ENCODE data around the gene SERINC5.
"Not testable (repeated sequence)": the region's sequence is repeated elsewhere in the genome, so short reads cannot be mapped to it uniquely, and the experiment has no call there.

Gene SERINC5

DNA sequence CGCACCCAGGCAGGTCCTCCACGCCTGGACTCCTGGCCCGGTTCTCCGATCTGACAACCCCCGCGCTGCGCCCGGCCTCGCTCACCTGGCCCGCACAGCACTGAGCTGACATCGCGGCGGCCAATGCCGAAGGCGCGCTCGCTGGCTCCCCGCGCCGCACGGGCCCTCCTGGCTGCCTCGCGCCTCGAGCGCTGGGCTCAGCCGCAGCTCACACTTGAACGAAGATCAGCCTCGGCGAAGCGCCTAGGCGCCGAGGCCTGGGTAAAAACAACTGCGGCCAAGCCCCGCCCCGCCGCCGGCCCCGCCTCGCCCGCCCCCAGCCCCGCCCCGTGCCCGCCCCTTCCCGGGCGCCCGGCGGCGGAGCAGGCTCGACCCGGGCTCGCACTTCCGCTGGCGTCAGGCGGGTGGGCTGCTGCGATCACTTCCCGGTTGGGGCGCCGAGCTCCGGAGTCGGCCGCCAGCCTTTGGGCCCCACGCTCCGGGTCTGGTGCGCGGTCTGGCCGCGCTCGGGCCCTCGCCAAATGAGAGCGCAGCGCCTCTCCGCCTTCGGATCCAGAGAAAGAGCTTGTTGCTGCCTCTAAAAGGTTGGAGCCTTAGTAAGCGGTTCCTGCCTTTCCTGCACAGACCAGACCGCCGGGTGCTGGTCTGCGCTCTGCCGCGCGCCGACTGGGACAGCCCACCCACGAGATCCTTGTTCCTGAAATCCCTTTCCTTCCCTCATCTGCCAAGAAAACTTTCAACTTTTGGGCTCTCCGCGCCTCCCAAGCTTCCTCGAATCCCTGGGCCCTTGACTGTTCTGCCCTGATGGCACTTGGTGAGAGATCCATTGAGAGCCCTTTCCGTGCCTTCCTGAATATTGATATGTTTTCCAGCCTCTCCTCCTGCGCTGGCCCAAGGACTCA is at the start of gene SERINC5:
Gene SERINC5, minus strand, starts transcription at position 238 of the 902 bp plus-strand sequence. Its CDS starts 126 bp downstream, at position 112.
- peak within 1 kb of the TSS; percentile 70 for H3K4me3 ChIP-seq (ENCODE audit: low read length)
- no peaks in the 10 kb centered on the region for H3K4me1 ChIP-seq (ENCODE audit: control insufficient read depth, insufficient read depth, low read length)
- no peaks in the 10 kb centered on the region for H3K36me3 ChIP-seq (ENCODE audit: control insufficient read depth, insufficient read depth, low read length)
- no CpG with 5 or more reads among the region's 87 CpGs for WGBS (ENCODE audit: insufficient coverage, insufficient read length)
- H3K9me3 ChIP-seq (ENCODE audit: control insufficient read depth, insufficient read depth, low read length) = no peaks in the 10 kb centered on the region
- DNase-seq (ENCODE audit: low read depth, low spot score) = no peak
- no peak within 1 kb of the TSS for H3K27ac ChIP-seq (ENCODE audit: low read length)
- no peaks in the 10 kb centered on the region for H3K27me3 ChIP-seq (ENCODE audit: control insufficient read depth, insufficient read depth, low read length)

DNA sequence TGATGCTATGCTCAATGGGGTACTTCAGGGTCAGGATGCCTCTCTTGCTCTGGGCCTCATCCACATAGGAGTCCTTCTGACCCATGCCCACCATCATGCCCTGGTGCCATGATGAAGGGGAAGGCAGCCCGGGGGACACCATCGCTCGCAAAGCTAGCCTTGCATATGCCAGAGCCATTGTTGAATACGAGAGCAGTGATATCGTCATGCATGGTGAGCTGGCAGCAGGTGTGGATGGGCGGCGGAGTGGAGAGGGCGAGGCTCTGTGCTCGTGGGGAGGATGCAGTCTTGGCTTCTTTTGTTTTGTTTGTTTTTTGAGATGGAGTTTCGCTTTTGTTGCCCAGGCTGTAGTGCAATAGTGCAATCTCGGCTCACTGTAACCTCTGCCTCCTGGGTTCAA is 46.8 kb upstream of the SERINC5 start:
- no peak overlapping the region for H3K4me3 ChIP-seq (ENCODE audit: low read length)
- no peaks in the 10 kb centered on the region for H3K36me3 ChIP-seq (ENCODE audit: control insufficient read depth, insufficient read depth, low read length)
- no peak overlapping the region for H3K27ac ChIP-seq (ENCODE audit: low read length)
- no peaks in the 10 kb centered on the region for H3K27me3 ChIP-seq (ENCODE audit: control insufficient read depth, insufficient read depth, low read length)
- no peak for DNase-seq (ENCODE audit: low read depth, low spot score)
- WGBS (ENCODE audit: insufficient coverage, insufficient read length) = no CpG with 5 or more reads among the region's 11 CpGs
- H3K9me3 ChIP-seq (ENCODE audit: control insufficient read depth, insufficient read depth, low read length) = no peaks in the 10 kb centered on the region
- H3K4me1 ChIP-seq (ENCODE audit: control insufficient read depth, insufficient read depth, low read length) = no peaks in the 10 kb centered on the region

GRCh38 chr5:80301342-80301741 is 45.5 kb upstream of the SERINC5 start:
- not testable (repeated sequence) for H3K4me1 ChIP-seq (ENCODE audit: control insufficient read depth, insufficient read depth, low read length); H3K4me3 ChIP-seq (ENCODE audit: low read length); H3K27me3 ChIP-seq (ENCODE audit: control insufficient read depth, insufficient read depth, low read length); H3K36me3 ChIP-seq (ENCODE audit: control insufficient read depth, insufficient read depth, low read length); H3K27ac ChIP-seq (ENCODE audit: low read length); H3K9me3 ChIP-seq (ENCODE audit: control insufficient read depth, insufficient read depth, low read length); DNase-seq (ENCODE audit: low read depth, low spot score)
- WGBS (ENCODE audit: insufficient coverage, insufficient read length) = no CpG with 5 or more reads among the region's 34 CpGs

DNA sequence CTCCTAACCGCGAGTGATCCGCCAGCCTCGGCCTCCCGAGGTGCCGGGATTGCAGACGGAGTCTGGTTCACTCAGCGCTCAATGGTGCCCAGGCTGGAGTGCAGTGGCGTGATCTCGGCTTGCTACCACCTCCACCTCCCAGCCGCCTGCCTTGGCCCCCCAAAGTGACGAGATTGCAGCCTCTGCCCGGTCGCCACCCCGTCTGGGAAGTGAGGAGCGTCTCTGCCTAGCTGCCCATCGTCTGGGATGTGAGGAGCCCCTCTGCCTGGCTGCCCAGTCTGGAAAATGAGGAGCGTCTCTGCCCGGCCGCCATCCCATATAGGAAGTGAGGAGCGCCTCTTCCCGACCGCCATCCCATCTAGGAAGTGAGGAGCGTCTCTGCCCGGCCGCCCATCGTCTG is 44.9 kb upstream of the SERINC5 start:
- H3K9me3 ChIP-seq (ENCODE audit: control insufficient read depth, insufficient read depth, low read length); DNase-seq (ENCODE audit: low read depth, low spot score); H3K4me1 ChIP-seq (ENCODE audit: control insufficient read depth, insufficient read depth, low read length); H3K4me3 ChIP-seq (ENCODE audit: low read length); H3K27ac ChIP-seq (ENCODE audit: low read length); H3K36me3 ChIP-seq (ENCODE audit: control insufficient read depth, insufficient read depth, low read length); H3K27me3 ChIP-seq (ENCODE audit: control insufficient read depth, insufficient read depth, low read length): not testable (repeated sequence)
- WGBS (ENCODE audit: insufficient coverage, insufficient read length) = no CpG with 5 or more reads among the region's 27 CpGs

DNA sequence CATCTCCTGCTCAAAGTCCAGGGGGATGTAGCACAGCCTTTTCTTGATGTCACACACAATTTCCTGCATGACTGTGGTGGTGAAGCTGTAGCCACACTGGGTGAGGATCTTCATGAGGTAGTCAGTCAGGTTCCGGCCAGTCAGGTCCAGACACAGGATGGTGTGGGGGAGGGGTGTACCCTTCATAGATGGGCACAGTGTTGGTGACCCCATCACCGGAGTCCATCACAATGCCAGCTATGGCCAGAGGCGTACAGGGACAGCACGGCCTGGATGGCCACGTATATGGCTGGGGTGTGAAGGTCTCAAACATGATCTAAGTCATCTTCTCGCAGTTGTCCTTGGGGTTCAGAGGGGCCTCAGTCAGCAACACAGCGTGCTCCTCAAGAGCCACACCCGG is 44.3 kb upstream of the SERINC5 start:
- no peaks in the 10 kb centered on the region for H3K4me1 ChIP-seq (ENCODE audit: control insufficient read depth, insufficient read depth, low read length)
- H3K27ac ChIP-seq (ENCODE audit: low read length) = no peak overlapping the region
- no CpG with 5 or more reads among the region's 8 CpGs for WGBS (ENCODE audit: insufficient coverage, insufficient read length)
- no peaks in the 10 kb centered on the region for H3K9me3 ChIP-seq (ENCODE audit: control insufficient read depth, insufficient read depth, low read length)
- no peaks in the 10 kb centered on the region for H3K36me3 ChIP-seq (ENCODE audit: control insufficient read depth, insufficient read depth, low read length)
- no peak for DNase-seq (ENCODE audit: low read depth, low spot score)
- no peaks in the 10 kb centered on the region for H3K27me3 ChIP-seq (ENCODE audit: control insufficient read depth, insufficient read depth, low read length)
- H3K4me3 ChIP-seq (ENCODE audit: low read length) = no peak overlapping the region

DNA sequence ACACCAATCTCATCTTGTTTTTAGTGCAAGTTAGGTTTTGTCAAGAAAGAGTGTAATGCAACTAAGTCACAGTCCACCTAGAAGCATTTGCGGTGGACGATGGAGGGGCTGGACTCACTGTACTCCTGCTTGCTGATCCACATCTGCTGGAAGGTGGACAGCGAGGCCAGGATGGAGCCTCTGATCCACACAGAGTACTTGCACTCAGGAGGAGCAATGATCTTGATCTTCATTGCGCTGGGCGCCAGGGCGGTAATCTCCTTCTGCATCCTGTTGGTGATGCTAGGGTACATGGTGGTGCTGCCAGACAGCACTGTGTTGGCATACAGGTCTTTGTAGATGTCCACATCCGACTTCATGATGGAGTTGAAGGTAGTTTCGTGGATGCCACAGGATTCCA is 43.8 kb upstream of the SERINC5 start:
- Histone ChIP-seq H3K27me3 (ENCODE audit: control insufficient read depth, insufficient read depth, low read length) (no peaks in the 10 kb centered on the region), H3K9me3 (ENCODE audit: control insufficient read depth, insufficient read depth, low read length) (no peaks in the 10 kb centered on the region), H3K4me3 (ENCODE audit: low read length) (no peak overlapping the region), H3K27ac (ENCODE audit: low read length) (no peak overlapping the region), H3K36me3 (ENCODE audit: control insufficient read depth, insufficient read depth, low read length) (no peaks in the 10 kb centered on the region), H3K4me1 (ENCODE audit: control insufficient read depth, insufficient read depth, low read length) (no peaks in the 10 kb centered on the region)
- no CpG with 5 or more reads among the region's 8 CpGs for WGBS (ENCODE audit: insufficient coverage, insufficient read length)
- no peak for DNase-seq (ENCODE audit: low read depth, low spot score)

- no peak for DNase-seq (ENCODE audit: low read depth, low spot score)
- Histone ChIP-seq H3K4me3 (ENCODE audit: low read length) (no peak overlapping the region), H3K4me1 (ENCODE audit: control insufficient read depth, insufficient read depth, low read length) (no peaks in the 10 kb centered on the region), H3K36me3 (ENCODE audit: control insufficient read depth, insufficient read depth, low read length) (no peaks in the 10 kb centered on the region), H3K27me3 (ENCODE audit: control insufficient read depth, insufficient read depth, low read length) (no peaks in the 10 kb centered on the region), H3K27ac (ENCODE audit: low read length) (no peak overlapping the region), H3K9me3 (ENCODE audit: control insufficient read depth, insufficient read depth, low read length) (no peaks in the 10 kb centered on the region)
- WGBS (ENCODE audit: insufficient coverage, insufficient read length) = no CpG with 5 or more reads among the region's 6 CpGs
Measured at GRCh38 chr5:80296121-80296520, 40.3 kb upstream of the SERINC5 start.

DNA sequence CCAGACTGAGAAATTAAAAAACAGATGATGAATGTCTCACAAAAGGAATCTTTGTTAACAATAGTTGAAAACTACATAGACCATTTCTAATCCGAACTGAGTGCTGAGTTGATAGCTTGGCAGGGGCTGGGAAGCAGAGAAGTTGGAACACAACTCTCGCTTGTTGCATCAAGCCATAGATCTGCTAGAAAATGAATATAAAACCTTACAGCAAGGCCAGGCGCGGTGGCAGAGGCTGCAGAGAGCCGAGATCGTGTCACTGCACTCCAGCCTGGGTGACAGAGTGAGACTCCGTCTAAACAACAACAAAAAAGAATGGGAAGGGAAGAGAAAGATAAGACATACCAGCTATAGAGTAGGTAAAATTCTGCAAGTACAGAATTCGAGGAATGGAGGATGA is 35.9 kb upstream of the SERINC5 start:
- WGBS (ENCODE audit: insufficient coverage, insufficient read length) = no CpG with 5 or more reads among the region's 8 CpGs
- DNase-seq (ENCODE audit: low read depth, low spot score) = no peak
- Histone ChIP-seq H3K36me3 (ENCODE audit: control insufficient read depth, insufficient read depth, low read length) (no peaks in the 10 kb centered on the region), H3K4me1 (ENCODE audit: control insufficient read depth, insufficient read depth, low read length) (no peaks in the 10 kb centered on the region), H3K4me3 (ENCODE audit: low read length) (no peak overlapping the region), H3K27me3 (ENCODE audit: control insufficient read depth, insufficient read depth, low read length) (no peaks in the 10 kb centered on the region), H3K9me3 (ENCODE audit: control insufficient read depth, insufficient read depth, low read length) (no peaks in the 10 kb centered on the region), H3K27ac (ENCODE audit: low read length) (no peak overlapping the region)

DNA sequence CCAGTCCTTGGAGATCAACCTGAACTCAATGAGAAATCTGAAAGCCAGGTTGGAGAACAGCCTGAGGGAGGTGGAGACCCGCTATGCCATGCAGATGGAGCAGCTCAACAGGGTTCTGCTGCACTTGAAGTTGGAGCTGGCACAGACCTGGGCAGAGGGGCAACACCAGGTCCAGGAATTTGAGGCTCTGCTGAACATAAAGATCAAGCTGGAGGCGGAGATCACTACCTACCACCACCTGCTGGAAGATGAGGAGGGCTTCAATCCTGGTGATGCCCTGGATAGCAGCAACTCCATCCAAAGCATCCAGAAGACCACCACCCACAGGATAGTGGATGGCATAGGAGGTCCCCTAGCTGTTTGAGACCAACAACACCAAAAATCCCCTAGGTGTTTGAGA is 33.5 kb upstream of the SERINC5 start:
- no CpG with 5 or more reads among the region's 2 CpGs for WGBS (ENCODE audit: insufficient coverage, insufficient read length)

GRCh38 chr5:80288177-80288576 is 32.3 kb upstream of the SERINC5 start:
- Histone ChIP-seq H3K4me3 (ENCODE audit: low read length) (no peak overlapping the region), H3K27ac (ENCODE audit: low read length) (no peak overlapping the region), H3K36me3 (ENCODE audit: control insufficient read depth, insufficient read depth, low read length) (no peaks in the 10 kb centered on the region), H3K4me1 (ENCODE audit: control insufficient read depth, insufficient read depth, low read length) (no peaks in the 10 kb centered on the region), H3K9me3 (ENCODE audit: control insufficient read depth, insufficient read depth, low read length) (no peaks in the 10 kb centered on the region), H3K27me3 (ENCODE audit: control insufficient read depth, insufficient read depth, low read length) (no peaks in the 10 kb centered on the region)
- DNase-seq (ENCODE audit: low read depth, low spot score) = no peak
- no CpG with 5 or more reads among the region's 2 CpGs for WGBS (ENCODE audit: insufficient coverage, insufficient read length)

More for the DNA sequence above, 33.5 kb upstream of the SERINC5 start:
- Histone ChIP-seq H3K4me1 (ENCODE audit: control insufficient read depth, insufficient read depth, low read length) (no peaks in the 10 kb centered on the region), H3K27me3 (ENCODE audit: control insufficient read depth, insufficient read depth, low read length) (no peaks in the 10 kb centered on the region), H3K27ac (ENCODE audit: low read length) (no peak overlapping the region), H3K9me3 (ENCODE audit: control insufficient read depth, insufficient read depth, low read length) (no peaks in the 10 kb centered on the region), H3K36me3 (ENCODE audit: control insufficient read depth, insufficient read depth, low read length) (no peaks in the 10 kb centered on the region), H3K4me3 (ENCODE audit: low read length) (no peak overlapping the region)
- no peak for DNase-seq (ENCODE audit: low read depth, low spot score)

- no CpG with 5 or more reads among the region's 2 CpGs for WGBS (ENCODE audit: insufficient coverage, insufficient read length)
- H3K4me1 ChIP-seq (ENCODE audit: control insufficient read depth, insufficient read depth, low read length) = no peaks in the 10 kb centered on the region
- no peak overlapping the region for H3K27ac ChIP-seq (ENCODE audit: low read length)
- H3K9me3 ChIP-seq (ENCODE audit: control insufficient read depth, insufficient read depth, low read length) = no peaks in the 10 kb centered on the region
- no peak overlapping the region for H3K4me3 ChIP-seq (ENCODE audit: low read length)
- no peaks in the 10 kb centered on the region for H3K36me3 ChIP-seq (ENCODE audit: control insufficient read depth, insufficient read depth, low read length)
- no peak for DNase-seq (ENCODE audit: low read depth, low spot score)
- H3K27me3 ChIP-seq (ENCODE audit: control insufficient read depth, insufficient read depth, low read length) = no peaks in the 10 kb centered on the region; the same call in 1 of the 2 replicates
Measured at GRCh38 chr5:80284720-80285119, 28.9 kb upstream of the SERINC5 start.
